Thyroid gland (tissue), 4 donors: ENCODE measurements around the gene NEK7. TPM values are rescaled to one million over a fixed set of nuclear protein-coding genes. Genes with fewer than 3 reads are reported as not detected.

Source experiments
- DNase-seq, 2 donors: peaks; one replicate each; pipeline ENCODE4 v3.0.0-alpha.2; 2019
- H3K27ac ChIP-seq, 3 donors: fragments of 200-600 bp; sonication (generic); 1 replicate in 2 of 3; 2 replicates in 1 of 3; pipeline ENCODE4 v1.5.1; 2016 to 2019; ENCODE audit warnings: mild to moderate bottlenecking in 1 of 3, moderate library complexity in 1 of 3
- H3K27me3 ChIP-seq: fragments of 200-600 bp; sonication (generic); one replicate; pipeline ENCODE4 v1.5.1; 2019
- H3K36me3 ChIP-seq, 2 donors: fragments of 200-600 bp; sonication (generic); one replicate each; pipeline ENCODE4 v1.5.1; 2016 to 2019
- H3K4me1 ChIP-seq, 2 donors: fragments of 200-600 bp; sonication (generic); one replicate each; pipeline ENCODE4 v1.5.1; 2017 to 2019
- H3K4me3 ChIP-seq, 3 donors: fragments of 200-600 bp; sonication (generic); replicated peaks in 1 of 3; 1 replicate in 2 of 3; 2 replicates in 1 of 3; pipeline ENCODE4 v1.5.1; 2016; ENCODE audit warnings: mild to moderate bottlenecking in 1 of 3
- H3K9me3 ChIP-seq: fragments of 200-600 bp; sonication (generic); one replicate; pipeline ENCODE4 v1.5.1; 2017
- CTCF ChIP-seq, 6 experiments: fragments of 200-600 bp in 3 of 6; fragments of 450-650 bp in 3 of 6; sonication (generic) in 3 of 6; IDR thresholded peaks; one replicate each; pipeline ENCODE4 v1.5.1; 2016 to 2019; ENCODE audit warnings: antibody characterized with exemption in 6 of 6, mild to moderate bottlenecking in 2 of 6, inconsistent platforms in 1 of 6, moderate library complexity in 1 of 6
- POLR2A ChIP-seq, 2 donors: fragments of 450-650 bp; IDR thresholded peaks; one replicate each; pipeline ENCODE4 v1.6.1; 2017; ENCODE audit warnings: antibody characterized with exemption in 2 of 2, mild to moderate bottlenecking in 2 of 2, moderate library complexity in 1 of 2
- WGBS, 2 donors: methylation state at CpG; one replicate each; pipeline ENCODE4 v1.1.5; 2017; 5-methylcytosine and 5-hydroxymethylcytosine counted together
- intact Hi-C: fragments of 100-400 bp; cut with DNase I; formaldehyde crosslinking; loops from one replicate; pipeline ENCODE4 v1.15.1; 2023
- total RNA-seq, 4 donors: library from RNA; depleted of rRNA; stranded (reverse); fragments of >200 nt; gene quantifications; one replicate each; pipeline ENCODE4 v1.2.3, GENCODE V29; 2016

The NEK7 gene
- total RNA-seq, 4 donors from 2014 or later: 65.6 to 102 (median 77.7) TPM

- no peak overlapping the region for H3K4me3 ChIP-seq
- TF ChIP-seq CTCF (IDR thresholded peaks at IDR 0.05) (no peak), POLR2A (IDR thresholded peaks at IDR 0.05) (no peak)
- no peaks in the 10 kb centered on the region for H3K27me3 ChIP-seq
- H3K27ac ChIP-seq: no peak overlapping the region
- no peak for DNase-seq
- no peaks in the 10 kb centered on the region for H3K4me1 ChIP-seq
- no peaks in the 10 kb centered on the region for H3K36me3 ChIP-seq
- no peaks in the 10 kb centered on the region for H3K9me3 ChIP-seq
- intact Hi-C loops: no loop called here
Measured at GRCh38 chr1:198291924-198292323, 135.1 kb downstream of the NEK7 start.

- no peak for TF ChIP-seq CTCF (IDR thresholded peaks at IDR 0.05)
- no peak for TF ChIP-seq POLR2A (IDR thresholded peaks at IDR 0.05)
- H3K36me3 ChIP-seq: peaks cover 0 to 3% of the 10 kb centered on the region in 2 donors
- H3K4me1 ChIP-seq: no peaks in the 10 kb centered on the region
- intact Hi-C loops: no loop called here
- 87 to 90% methylated on average over 8 of the region's 8 CpGs for WGBS, 2 donors
- no peak overlapping the region for H3K4me3 ChIP-seq
- no peak for DNase-seq
- H3K9me3 ChIP-seq: no peaks in the 10 kb centered on the region
- H3K27me3 ChIP-seq: no peaks in the 10 kb centered on the region
- no peak overlapping the region for H3K27ac ChIP-seq
Measured at GRCh38 chr1:198295225-198295624, 138.4 kb downstream of the NEK7 start.

- TF ChIP-seq POLR2A (IDR thresholded peaks at IDR 0.05) (no peak), CTCF (IDR thresholded peaks at IDR 0.05) (no peak)
- H3K36me3 ChIP-seq: peaks cover 0 to 3% of the 10 kb centered on the region in 2 donors
- H3K4me3 ChIP-seq: no peak overlapping the region
- no peak overlapping the region for H3K27ac ChIP-seq
- no peaks in the 10 kb centered on the region for H3K27me3 ChIP-seq
- intact Hi-C loops: no loop called here
- no peaks in the 10 kb centered on the region for H3K9me3 ChIP-seq
- WGBS, 2 donors: 84 to 92% methylated on average over 4 of the region's 4 CpGs
- H3K4me1 ChIP-seq: no peaks in the 10 kb centered on the region
- no peak for DNase-seq
Measured at GRCh38 chr1:198295971-198296370, 139.2 kb downstream of the NEK7 start.

- Histone ChIP-seq H3K9me3 (no peaks in the 10 kb centered on the region), H3K27me3 (no peaks in the 10 kb centered on the region), H3K4me3 (no peak overlapping the region), H3K4me1 (no peaks in the 10 kb centered on the region), H3K27ac (no peak overlapping the region), H3K36me3 (peaks cover 0 to 3% of the 10 kb centered on the region in 2 donors)
- no peak for DNase-seq
- TF ChIP-seq POLR2A (IDR thresholded peaks at IDR 0.05) (no peak), CTCF (IDR thresholded peaks at IDR 0.05) (no peak)
- WGBS, 2 donors: 91 to 94% methylated on average over 2 of the region's 2 CpGs
- intact Hi-C loops: no loop called here
Measured at GRCh38 chr1:198297281-198297680, 140.5 kb downstream of the NEK7 start.

- 85 to 87% methylated on average over 6 of the region's 6 CpGs for WGBS, 2 donors
- no peaks in the 10 kb centered on the region for H3K9me3 ChIP-seq
- no peak for DNase-seq
- intact Hi-C loops: no loop called here
- no peaks in the 10 kb centered on the region for H3K4me1 ChIP-seq
- peaks cover 0 to 3% of the 10 kb centered on the region in 2 donors for H3K36me3 ChIP-seq
- no peak overlapping the region for H3K27ac ChIP-seq
- no peak for TF ChIP-seq POLR2A (IDR thresholded peaks at IDR 0.05)
- TF ChIP-seq CTCF (IDR thresholded peaks at IDR 0.05): no peak
- no peaks in the 10 kb centered on the region for H3K27me3 ChIP-seq
- H3K4me3 ChIP-seq: no peak overlapping the region
Measured at GRCh38 chr1:198298640-198299039, 141.8 kb downstream of the NEK7 start.
